HG03439 (cell line): Measurements from ENCODE around the gene CEP170B.

ENCODE experiments used
- ATAC-seq: cut with Tn5 transposase; IDR thresholded peaks from one replicate; pipeline ENCODE4 v1.9.1; 2021; ENCODE audit warnings: mild to moderate bottlenecking, moderate library complexity; ENCODE audit not compliant: unreplicated experiment

The CEP170B gene

DNA sequence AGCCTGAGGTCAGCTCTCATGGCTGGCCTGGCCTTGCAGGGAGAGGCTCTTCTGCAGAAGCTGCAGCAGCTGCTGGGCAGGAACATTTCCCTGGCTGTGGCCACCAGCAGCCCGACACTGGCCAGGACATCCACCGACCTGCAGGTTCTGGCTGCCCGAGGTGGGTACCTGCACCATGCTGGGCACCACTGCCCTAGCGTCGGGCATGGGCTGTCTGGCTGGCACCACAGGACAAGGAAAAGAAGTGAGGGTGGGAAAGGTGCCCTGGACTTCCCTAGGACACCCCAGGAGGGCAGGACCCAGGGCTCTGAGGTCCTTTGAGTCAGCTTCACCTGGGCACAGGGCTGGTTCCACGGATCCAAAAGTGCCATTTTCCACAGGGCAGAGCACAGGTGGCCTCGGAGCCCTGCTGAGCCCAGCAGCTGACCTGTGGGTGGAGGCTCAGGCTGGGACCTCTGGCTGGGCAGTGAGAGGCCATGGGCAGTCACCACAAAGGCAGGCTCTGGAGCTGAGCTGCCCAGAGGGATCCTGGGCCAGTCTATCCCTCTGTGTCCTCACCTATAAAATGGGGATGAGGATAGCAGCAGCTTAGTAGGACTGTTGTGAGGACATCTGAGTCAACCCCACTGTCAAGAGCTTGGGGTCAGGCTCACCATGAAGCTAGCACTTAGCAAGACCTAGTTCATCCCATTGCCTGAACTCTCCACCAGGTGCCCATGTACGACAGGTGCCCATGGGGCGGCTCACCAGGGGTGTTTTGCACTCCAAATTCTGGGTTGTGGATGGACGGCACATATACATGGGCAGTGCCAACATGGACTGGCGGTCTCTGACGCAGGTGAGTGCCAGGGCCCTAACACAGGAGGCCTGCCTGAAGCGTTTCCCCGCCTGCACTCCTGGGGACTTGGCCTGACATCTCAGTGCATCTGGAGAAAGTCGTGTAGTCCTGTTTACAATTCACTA, 64.5 kb downstream of the CEP170B start:
- ATAC-seq: no peak

DNA sequence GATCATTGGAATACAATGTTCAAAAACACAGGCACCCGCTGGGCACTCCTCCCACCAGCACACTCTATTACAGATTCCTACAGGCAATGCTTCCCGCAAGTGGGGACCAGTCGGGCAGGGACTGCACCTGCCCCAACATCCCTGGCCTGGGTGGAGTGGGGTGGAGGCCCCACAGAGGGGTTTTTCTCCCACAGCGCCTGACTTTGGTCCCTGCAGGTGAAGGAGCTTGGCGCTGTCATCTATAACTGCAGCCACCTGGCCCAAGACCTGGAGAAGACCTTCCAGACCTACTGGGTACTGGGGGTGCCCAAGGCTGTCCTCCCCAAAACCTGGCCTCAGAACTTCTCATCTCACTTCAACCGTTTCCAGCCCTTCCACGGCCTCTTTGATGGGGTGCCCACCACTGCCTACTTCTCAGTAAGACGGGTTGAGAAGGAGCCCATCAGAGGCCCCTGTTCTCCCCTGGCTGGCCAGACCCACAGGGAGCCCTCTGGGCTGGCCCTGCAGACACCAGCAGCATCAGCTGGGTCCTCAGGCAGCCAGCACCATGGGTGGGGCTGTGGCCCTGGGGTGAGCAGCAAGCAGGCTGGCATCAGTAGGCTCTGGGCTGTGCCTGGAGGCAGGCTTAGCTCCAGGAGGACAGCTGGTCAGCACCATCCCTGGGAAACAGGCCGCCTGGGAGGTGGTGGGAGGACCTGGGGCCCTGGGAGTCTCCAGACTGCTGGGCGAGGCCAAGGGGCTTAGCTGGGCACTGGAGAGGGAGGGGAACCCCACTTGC, 65.6 kb downstream of the CEP170B start:
- no peak for ATAC-seq

DNA sequence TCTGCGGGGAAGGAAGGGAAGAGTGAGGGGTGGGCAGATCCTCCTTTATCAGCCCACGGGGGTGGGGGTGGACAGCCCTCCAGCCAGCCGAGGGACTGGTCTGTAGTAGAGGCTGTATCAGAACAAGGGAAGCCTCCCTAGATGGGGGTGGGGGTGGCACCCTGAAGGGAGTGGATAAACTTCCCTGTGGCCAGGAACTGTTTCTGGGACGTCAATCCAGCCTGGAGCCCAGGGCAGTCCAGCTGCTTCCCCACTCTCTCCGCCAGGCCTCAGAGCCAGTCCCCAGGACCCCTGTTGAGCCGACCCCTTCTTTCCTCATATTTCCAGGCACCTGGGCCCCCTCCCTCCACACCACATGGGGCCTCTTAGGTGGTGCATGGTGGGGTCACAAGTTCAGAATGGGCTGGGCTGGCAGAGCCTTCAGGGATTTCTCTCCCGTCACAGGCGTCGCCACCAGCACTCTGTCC, 66.3 kb downstream of the CEP170B start:
- no peak for ATAC-seq

DNA sequence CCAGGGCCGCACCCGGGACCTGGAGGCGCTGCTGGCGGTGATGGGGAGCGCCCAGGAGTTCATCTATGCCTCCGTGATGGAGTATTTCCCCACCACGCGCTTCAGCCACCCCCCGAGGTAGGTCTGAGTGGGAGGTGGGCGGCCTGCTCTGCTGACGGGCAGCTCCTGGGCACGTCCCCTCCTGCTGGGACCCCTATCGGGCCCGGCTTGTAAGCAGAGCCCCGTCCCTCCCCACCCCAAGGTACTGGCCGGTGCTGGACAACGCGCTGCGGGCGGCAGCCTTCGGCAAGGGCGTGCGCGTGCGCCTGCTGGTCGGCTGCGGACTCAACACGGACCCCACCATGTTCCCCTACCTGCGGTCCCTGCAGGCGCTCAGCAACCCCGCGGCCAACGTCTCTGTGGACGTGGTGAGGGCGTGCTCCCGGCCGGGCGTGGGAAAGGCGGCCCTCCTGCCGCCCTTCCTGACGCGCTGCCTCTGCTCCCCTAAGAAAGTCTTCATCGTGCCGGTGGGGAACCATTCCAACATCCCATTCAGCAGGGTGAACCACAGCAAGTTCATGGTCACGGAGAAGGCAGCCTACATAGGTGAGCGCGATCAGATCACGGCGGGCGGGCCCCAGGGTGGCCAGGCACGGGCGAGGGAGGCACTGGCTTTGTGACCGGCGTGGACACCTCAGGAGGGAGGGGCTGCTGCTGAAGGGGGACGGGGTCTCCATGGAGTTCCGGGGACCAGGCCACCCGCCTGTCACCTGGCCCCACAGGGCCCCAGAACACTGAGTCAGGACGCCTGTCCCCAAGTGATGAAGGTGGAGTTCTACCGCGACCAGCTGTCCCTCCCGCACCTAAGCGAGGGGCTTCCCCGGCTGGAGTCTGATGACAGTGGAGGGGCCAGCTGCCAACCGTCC, 67.0 kb downstream of the CEP170B start:
- ATAC-seq: no peak

DNA sequence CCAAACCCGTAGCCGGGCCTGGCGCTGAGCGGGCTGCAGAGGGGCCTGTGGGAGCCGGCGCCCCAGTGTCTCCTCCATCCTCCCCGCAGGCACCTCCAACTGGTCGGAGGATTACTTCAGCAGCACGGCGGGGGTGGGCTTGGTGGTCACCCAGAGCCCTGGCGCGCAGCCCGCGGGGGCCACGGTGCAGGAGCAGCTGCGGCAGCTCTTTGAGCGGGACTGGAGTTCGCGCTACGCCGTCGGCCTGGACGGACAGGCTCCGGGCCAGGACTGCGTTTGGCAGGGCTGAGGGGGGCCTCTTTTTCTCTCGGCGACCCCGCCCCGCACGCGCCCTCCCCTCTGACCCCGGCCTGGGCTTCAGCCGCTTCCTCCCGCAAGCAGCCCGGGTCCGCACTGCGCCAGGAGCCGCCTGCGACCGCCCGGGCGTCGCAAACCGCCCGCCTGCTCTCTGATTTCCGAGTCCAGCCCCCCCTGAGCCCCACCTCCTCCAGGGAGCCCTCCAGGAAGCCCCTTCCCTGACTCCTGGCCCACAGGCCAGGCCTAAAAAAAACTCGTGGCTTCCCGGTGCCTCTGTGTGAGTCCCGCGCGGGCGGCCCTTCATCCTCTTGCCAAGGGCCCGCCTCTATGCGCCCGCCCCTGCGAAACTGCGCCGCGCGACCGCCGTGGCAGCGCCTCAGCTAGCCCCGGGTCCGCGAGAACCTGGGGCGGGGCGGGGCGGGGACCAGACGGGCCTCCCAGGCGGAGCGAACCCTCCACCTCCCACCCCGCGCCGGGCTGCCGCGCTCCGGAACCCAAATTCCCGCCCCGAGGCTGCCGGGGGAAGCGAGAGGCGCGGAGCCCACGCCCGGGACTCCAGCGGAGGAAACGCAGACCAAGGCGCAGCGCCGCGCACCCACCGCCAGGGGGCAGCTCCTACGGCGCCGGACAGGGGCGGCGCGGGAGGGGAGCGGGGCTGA, 67.9 kb downstream of the CEP170B start:
- ATAC-seq: peak; percentile 48

DNA sequence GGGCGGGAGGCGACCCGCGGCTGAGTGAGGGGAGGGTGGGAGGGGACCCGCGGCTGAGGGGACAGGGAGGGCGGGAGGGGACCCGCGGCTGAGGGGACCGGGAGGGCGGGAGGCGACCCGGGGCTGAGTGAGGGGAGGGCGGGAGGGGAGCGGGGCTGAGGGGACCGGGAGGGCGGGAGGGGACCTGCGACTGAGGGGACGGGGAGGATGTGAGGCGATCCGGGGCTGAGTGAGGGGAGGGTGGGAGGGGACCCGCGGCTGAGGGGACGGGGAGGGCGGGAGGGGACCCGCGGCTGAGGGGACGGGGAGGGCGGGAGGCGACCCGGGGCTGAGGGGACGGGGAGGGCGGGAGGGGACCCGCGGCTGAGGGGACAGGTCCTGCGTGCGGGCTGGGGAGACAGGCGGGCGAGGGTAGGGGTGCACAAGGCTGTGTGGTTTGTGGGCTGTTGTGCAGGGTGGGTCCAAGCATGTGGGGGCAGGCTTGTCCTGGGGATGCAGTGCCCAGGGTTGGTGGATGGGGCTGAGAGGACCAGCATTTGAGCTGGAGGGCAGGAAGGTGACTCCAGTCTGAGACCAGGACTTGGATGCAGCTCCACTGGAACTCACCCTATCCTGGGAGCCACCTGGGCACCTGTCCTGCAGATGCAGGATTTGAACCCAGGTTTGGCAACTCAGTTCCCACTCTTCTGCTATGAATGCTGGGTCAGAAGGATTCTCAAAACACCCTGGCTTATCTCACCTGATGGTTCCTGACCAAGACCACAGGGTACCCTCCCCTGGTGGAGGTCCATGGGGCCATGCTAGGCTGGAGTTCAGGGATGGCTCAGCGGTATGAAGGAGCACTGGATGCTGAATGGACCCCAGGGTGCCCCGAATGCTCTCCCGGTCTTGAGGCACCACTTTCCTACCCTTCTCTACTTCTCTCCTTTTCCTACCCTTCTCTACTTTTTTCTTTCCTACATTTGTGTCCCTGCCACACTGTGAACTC, 69.0 kb downstream of the CEP170B start:
- ATAC-seq: no peak

DNA sequence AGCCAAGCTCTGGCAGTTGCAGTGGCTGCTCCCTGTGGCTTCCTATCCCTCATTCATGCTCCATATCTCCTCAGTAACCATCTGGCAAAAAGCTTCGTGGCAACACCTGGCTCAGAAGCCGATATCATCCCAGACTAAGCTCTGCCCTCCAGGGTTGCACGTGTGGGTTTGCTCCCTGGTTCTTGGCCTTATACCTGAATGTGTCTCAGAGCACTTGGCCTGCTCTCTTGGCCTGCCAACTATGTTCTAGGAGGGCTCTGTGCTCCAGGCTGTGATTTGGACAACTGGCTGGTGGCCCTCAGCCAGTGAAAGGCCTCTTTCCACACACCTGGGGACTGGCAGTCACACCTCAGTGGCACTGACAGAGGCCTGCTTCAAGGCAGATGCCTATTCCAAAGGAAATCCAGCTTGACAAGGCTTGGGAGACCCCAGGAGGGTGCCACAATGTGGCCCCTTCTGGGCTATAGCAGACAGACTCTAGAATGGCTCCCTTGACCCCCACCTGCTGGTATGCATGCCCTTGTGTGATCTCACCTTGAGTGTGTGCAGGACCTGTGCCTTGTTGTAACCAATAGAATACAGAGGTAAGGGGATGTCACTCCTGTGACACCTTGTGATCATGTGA, 70.1 kb downstream of the CEP170B start:
- ATAC-seq: no peak

DNA sequence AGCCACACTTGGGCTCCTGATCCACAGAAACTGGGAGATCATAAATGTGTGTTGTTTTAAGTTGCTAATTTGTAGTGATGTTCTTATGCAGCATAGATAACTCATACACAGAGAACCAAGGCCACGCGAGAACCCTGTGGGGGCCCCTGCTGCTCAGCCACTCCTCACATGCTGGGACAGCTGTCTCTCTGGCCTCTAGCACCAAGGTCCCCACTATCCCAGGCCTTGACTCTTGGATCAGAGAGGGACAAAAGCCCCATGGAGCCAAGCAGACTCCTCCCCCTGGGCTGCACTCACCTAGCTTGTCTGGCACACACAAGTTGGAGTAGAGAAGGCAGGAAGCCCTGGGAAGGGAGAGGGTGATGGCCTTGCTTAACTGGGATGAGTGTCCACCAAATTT, 70.9 kb downstream of the CEP170B start:
- no peak for ATAC-seq

DNA sequence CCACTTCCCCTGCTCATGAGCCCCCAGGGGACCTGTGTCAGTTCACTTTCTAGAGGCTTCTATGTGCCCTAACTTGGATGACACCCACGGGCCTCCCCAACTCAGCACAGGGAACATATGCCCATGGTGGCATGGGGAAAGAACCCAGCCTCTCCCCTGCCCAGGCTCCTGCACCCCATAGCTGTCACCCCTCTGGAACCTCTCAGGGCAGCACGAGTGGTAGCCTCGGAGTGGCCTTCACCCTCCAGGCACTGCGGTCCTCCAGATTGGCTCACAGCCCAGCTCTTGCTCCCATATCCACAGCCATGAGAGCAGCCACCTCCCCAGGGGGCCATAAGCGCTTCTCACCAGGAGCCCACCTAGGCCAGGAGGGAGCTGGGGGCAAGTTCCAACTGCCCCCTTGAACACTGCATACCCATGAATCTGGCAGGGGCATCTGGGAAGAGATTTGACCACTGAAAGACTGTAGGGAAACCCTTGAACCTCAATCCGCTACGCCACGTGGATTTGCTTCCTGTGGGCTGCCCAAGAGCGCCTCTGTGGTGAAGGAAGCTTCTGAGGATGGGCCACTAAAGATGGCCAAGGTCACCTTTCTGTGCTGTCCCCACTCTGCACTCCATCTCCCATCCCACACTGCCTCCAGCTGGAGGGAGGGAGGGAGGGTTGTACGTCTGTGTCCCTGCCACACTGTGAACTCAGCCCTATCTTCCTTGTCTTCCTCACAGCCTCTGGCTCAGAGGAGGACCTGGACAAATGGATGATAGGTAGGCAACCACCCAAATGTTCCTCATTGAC, 71.5 kb downstream of the CEP170B start:
- no peak for ATAC-seq

DNA sequence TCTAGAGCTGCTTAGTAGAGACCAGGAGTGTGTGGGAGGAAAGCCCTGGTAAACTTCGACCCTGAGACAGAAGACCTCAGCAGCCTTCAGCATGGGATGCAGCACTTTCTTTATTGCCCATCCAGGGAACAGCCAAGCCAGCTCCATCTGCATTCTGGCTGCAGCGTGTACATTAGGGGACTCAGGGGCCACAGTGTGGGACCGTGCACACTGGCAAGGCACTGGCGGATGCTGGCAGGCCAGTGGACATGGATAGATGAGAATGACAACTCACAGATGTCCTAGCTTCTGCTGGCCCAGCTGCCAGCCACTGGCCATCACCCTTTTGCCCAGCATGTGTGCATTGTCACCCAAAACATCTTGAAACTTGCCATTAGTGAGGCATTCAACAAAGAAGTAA, 72.1 kb downstream of the CEP170B start:
- ATAC-seq: no peak

DNA sequence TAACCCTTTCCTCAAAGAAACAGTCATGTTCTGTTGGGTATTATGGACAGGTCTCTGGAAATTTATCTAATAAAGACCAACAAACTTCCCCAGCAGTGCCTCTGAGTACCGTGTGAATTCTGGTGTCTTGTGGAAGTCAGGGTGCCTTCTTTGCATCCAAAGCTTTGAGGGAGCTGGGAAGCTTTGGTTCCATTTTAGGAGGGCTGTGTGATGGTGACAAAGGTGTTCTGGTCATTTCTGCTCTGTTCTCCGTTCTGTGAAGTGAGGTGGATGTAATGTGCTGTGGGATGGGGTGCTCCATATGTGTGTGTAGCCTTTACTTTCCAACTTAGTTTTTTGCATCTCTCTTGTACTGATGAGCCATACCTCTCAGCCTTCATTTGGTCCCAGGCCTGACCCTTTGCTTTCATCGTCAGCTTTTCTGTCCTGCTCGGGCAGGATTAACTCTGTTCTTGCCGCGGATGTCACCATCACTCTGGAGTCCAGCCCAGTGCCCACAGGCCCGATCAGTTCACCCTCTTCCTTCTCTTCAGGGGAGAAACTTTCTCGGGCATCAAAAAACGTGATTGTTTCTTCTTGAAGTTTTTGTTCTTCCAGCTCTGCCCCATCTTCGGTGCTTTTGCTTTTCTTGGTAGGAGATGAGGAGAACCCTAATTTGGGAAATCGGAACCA, 72.8 kb downstream of the CEP170B start:
- ATAC-seq: no peak

DNA sequence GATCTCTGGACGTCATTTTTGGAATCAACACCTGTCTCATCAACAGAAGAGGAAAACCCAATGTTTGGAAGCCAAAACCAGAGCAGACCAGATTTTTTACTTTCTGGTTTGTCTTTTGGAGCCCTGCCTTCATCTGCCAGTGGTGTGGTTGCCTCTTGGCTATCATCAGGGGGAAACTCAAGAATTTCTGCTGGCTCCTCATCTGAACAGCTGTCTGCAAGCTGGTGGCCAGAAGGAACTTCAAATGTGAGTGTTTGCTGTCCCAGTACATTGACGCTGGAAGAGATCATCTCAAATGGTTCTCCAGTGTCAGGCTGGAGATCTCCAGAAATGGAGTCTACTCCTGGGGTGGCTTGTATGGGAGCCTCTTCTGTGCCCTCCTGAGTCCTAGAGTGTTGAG, 73.4 kb downstream of the CEP170B start:
- ATAC-seq: no peak

DNA sequence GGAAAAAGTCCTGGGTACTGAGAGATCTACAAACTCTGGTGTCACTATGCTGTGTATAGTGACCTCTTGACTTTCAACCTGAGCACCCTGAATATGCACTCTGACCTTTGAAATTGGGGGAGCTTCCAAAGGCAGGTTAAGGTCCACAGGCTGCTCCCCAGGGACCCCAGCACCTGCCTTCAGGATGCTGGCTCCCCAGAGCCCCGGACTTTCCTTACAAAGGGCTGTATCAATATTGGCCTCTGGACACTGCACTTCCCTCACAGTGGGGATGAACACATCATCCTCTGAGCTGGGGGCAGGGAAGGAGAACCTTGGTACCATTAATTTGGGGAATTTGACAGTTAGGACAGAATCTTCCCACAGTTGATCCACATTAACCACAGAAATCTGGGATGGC, 73.9 kb downstream of the CEP170B start:
- no peak for ATAC-seq

DNA sequence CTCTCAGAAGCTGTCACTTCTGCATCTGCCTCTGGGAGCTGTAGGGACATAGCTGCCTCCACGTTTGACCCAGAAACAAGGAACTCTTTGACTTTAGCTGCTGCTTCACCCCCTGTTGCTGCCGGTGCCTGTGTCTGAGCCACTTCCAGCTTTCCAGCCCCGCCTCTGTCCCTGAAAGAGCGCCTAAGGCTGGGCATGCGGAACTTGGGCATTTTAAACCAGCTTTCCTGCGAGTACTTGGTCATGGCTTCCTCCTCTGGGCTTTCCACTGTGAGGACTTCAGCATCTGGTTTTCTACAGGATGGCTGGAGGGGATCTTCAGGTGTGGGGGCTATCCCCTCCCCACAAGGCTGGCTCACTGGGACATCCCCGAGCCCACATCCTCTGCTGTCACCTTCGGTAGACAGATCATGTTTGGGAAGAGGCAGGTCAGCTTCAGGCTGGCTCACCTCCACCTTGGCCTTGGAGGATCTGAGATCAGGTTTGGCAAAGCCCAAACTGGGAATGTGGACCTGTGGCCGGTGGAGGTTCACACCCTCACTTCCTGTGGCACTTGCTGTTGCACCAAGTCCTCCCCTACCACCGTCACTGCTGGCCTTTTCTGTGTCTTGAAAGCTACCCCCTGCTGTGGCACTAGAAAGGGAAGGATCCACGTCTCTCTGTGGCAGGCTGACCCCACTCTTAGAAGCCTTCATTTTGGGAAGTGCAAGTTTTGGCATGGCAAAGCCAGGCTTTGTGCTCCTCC, 74.8 kb downstream of the CEP170B start:
- ATAC-seq: no peak

DNA sequence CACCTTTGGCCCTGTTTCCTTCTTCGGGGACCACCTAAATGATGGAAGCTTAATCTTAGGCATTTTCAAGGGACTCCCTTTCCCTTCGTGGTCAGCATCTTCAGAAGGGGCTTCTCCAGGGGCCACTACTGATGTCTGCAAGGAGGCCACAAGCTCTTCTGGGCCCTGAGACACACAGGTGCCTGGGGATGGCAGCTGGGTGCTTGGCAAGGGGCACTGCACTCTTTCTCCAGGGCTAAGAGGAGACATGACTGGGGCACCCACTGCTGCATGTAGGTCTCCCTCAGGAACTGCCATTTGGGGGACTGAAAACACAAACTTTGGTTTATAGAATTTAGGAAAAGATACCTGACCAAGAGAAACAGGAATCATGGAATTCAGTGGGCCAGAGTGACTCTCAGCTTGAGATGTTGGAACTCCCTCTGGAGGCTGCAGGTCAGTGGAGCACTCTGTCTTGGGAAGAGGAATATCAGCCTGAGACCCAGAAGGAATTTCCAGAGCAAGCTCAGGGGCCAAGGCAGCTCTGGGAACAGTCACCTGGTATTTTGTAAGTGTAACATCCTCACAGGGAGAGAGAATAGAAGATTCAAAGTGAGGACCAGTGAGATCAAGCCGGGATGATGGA, 75.6 kb downstream of the CEP170B start:
- no peak for ATAC-seq
